K562 (cell line): ENCODE results near the gene TAAR8. TPM values are rescaled to one million over a fixed set of nuclear protein-coding genes. Genes with fewer than 3 reads are reported as not detected.

Experiments
- ATAC-seq: fragments of 200-7000 bp; cut with Tn5 transposase; 3 replicates; pipeline ENCODE4 v1.9.1; 2020; ENCODE audit warnings: moderate library complexity
- BruUV-seq: library from RNA; stranded (reverse); fragments of 400-500 nt; replicated peaks from 2 replicates; lab custom pipeline; 2021; lab: Mats Ljungman, UMichigan
- CTCF ChIA-PET: fragments of 300-600 bp; formaldehyde crosslinking; extraction: SDS; loops from one replicate; lab custom pipeline; 2021; ENCODE audit warnings: low intra/inter-chr PET ratio; lab: Yijun Ruan, JAX
- POLR2A ChIA-PET: fragments of 300-600, 350-650 bp; sonication (Branson Sonifier 250); formaldehyde crosslinking; extraction: SDS; loops from one replicate; lab custom pipeline; 2021; ENCODE audit warnings: antibody characterized with exemption, inconsistent platforms; lab: Yijun Ruan, JAX
- DNase-seq, 4 experiments: peaks; one replicate each; pipeline versions ENCODE4 v3.0.0 to v3.0.0-alpha.2; 2011 to 2018; ENCODE audit warnings: low spot score in 3 of 4, mixed read lengths in 3 of 4; ENCODE audit errors: extremely low read depth in 1 of 4
- FAIRE-seq: peaks from 2 replicates; lab custom pipeline; 2011; peaks lifted over from hg19 to GRCh38; lab: Jason Lieb, UNC
- H2AFZ ChIP-seq: 2 replicates; pipeline ENCODE4 v1.6.0; 2011; ENCODE audit warnings: low read depth, low read length, control low read depth, inconsistent platforms
- H3K27ac ChIP-seq: fragments of 200-600 bp; 3 replicates; pipeline ENCODE4 v1.8.0; 2011; ENCODE audit warnings: low read depth, mild to moderate bottlenecking, control low read depth, inconsistent platforms, low read length, moderate library complexity, mixed read lengths; ENCODE audit errors: extremely low read depth
- H3K27me3 ChIP-seq, 2 experiments: fragments of 300-600 bp in 1 of 2; 2 replicates in 1 of 2; 3 replicates in 1 of 2; pipeline versions ENCODE4 v1.6.0 to v1.8.0; 2011; ENCODE audit warnings: inconsistent platforms in 2 of 2, low read length in 2 of 2, mild to moderate bottlenecking in 1 of 2, mixed read lengths in 1 of 2, moderate library complexity in 1 of 2; ENCODE audit not compliant: control insufficient read depth in 2 of 2, insufficient read depth in 2 of 2
- H3K36me3 ChIP-seq: fragments of 300-600 bp; 3 replicates; pipeline ENCODE4 v1.8.0; 2011; ENCODE audit warnings: mild to moderate bottlenecking, low read length, inconsistent platforms; ENCODE audit not compliant: control insufficient read depth, insufficient read depth
- H3K4me1 ChIP-seq, 2 experiments: fragments of 200-600 bp in 1 of 2; replicated peaks in 1 of 2; 2 replicates in 1 of 2; 3 replicates in 1 of 2; pipeline versions ENCODE4 v1.5.1 to v1.8.0; 2011; ENCODE audit warnings: inconsistent platforms in 2 of 2, low read length in 2 of 2, mild to moderate bottlenecking in 1 of 2, mixed read lengths in 1 of 2, moderate library complexity in 1 of 2; ENCODE audit not compliant: control insufficient read depth in 2 of 2, insufficient read depth in 2 of 2
- H3K4me2 ChIP-seq: 2 replicates; pipeline ENCODE4 v1.6.1; 2011; ENCODE audit warnings: low read length, control low read depth, inconsistent platforms, mixed read lengths; ENCODE audit not compliant: insufficient read depth
- H3K4me3 ChIP-seq: fragments of 200-600 bp; sonication (generic), shearing (Covaris generic); 2 replicates; pipeline ENCODE4 v1.5.1; 2016; ENCODE audit warnings: control low read depth, inconsistent platforms
- H3K79me2 ChIP-seq: fragments of 200-600 bp; 3 replicates; pipeline ENCODE4 v1.8.0; 2011; ENCODE audit warnings: low read length, inconsistent platforms; ENCODE audit not compliant: control insufficient read depth, insufficient read depth
- H3K9ac ChIP-seq, 2 experiments: 2 replicates each; pipeline versions ENCODE4 v1.6.0 to v1.6.1; 2011; ENCODE audit warnings: low read depth in 2 of 2, low read length in 2 of 2, control low read depth in 1 of 2, inconsistent platforms in 1 of 2, mild to moderate bottlenecking in 1 of 2, mixed read lengths in 1 of 2; ENCODE audit not compliant: insufficient read depth in 1 of 2
- H3K9me1 ChIP-seq: one replicate; pipeline ENCODE4 v1.6.0; 2011; ENCODE audit warnings: inconsistent platforms, mild to moderate bottlenecking, low read length, moderate library complexity; ENCODE audit not compliant: control insufficient read depth, insufficient read depth
- H3K9me3 ChIP-seq: replicated peaks from 2 replicates; pipeline ENCODE4 v1.5.1; 2011; ENCODE audit warnings: low read depth, low read length, inconsistent platforms; ENCODE audit not compliant: control insufficient read depth, insufficient read depth
- H4K20me1 ChIP-seq: replicated peaks from 2 replicates; pipeline ENCODE4 v1.6.1; 2011; ENCODE audit warnings: low read length, inconsistent platforms, mixed read lengths; ENCODE audit not compliant: control insufficient read depth, insufficient read depth
- MECOM ChIP-seq: fragments of 250-450 bp; sonication (Bioruptor Pico); IDR thresholded peaks from 2 replicates; pipeline ENCODE4 v1.8.0; 2022; ENCODE audit warnings: inconsistent platforms
- MEF2D ChIP-seq: conservative IDR thresholded peaks from 2 replicates; pipeline ENCODE4 v1.6.1; 2016; ENCODE audit warnings: low read depth, missing genetic modification characterization, missing compliant biosample characterization
- NFXL1 ChIP-seq: fragments of 450-650 bp; formaldehyde crosslinking; IDR thresholded peaks from 2 replicates; pipeline ENCODE4 v1.4.0; 2021; ENCODE audit warnings: mild to moderate bottlenecking
- POLR2G ChIP-seq: fragments of 200-400 bp; formaldehyde crosslinking; IDR thresholded peaks from 2 replicates; pipeline ENCODE4 v1.6.1; 2017; ENCODE audit warnings: low read depth, mild to moderate bottlenecking, antibody characterized with exemption, low read length, moderate library complexity
- U2AF2 ChIP-seq: fragments of 200-400 bp; formaldehyde crosslinking; optimal IDR thresholded peaks from 2 replicates; pipeline ENCODE3; 2017; ENCODE audit warnings: low read depth, mild to moderate bottlenecking, low read length
- WGBS: fragments of 100-300 bp; shearing (Covaris generic); methylation state at CpG from one replicate; pipeline ENCODE4 v1.1.6; 2016; ENCODE audit warnings: low coverage, mixed read lengths; ENCODE audit not compliant: insufficient coverage; ENCODE audit errors: missing lambda C conversion rate; 5-methylcytosine and 5-hydroxymethylcytosine counted together
- in situ Hi-C: fragments of 300-500 bp; cut with MboI; formaldehyde crosslinking; loops from 4 replicates; pipeline ENCODE4 v1.15.0; 2018; ENCODE audit warnings: inconsistent platforms, mixed read lengths
- intact Hi-C: fragments of 100-400 bp; cut with micrococcal nuclease; formaldehyde crosslinking; loops from 2 replicates; pipeline ENCODE4 v1.14.2; 2022
- polyA plus RNA-seq, 8 experiments: library from polyadenylated mRNA; depleted of rRNA in 4 of 8; stranded (reverse) in 5 of 8; unstranded in 3 of 8; fragments of >200 nt; fragmentation: Nextera tagmentation in 2 of 8; fragmentation: Illumina TruSeq in 1 of 8; extraction: Ambion mirVana in 2 of 8; extraction: Trizol in 1 of 8; gene quantifications; 2 replicates each; pipeline versions ENCODE4 v1.2.1 to v1.2.3, GENCODE V29; 2011 to 2014; ENCODE audit warnings: inconsistent platforms in 1 of 8, missing spikeins in 1 of 8
- total RNA-seq, 7 experiments: library from RNA; depleted of rRNA in 6 of 7; stranded (reverse); fragments of >200 nt in 6 of 7; fragmentation: Illumina TruSeq in 2 of 7; extraction: Trizol in 2 of 7; gene quantifications; 2 replicates each; pipeline versions ENCODE4 v1.2.1 to v1.2.3, GENCODE V29; 2011 to 2021; ENCODE audit warnings: low replicate concordance in 1 of 7
- TF ChIP-seq, protein P1 (sequence below): fragments of 450-650 bp; IDR thresholded peaks from 2 replicates; pipeline ENCODE4 v1.6.1; 2016

TAAR8 gene
- total and polyA plus RNA-seq, 9 of the 15 experiments (the other 6 are each of a cell fraction or from before 2014, with no cell fraction given) = not detected

DNA sequence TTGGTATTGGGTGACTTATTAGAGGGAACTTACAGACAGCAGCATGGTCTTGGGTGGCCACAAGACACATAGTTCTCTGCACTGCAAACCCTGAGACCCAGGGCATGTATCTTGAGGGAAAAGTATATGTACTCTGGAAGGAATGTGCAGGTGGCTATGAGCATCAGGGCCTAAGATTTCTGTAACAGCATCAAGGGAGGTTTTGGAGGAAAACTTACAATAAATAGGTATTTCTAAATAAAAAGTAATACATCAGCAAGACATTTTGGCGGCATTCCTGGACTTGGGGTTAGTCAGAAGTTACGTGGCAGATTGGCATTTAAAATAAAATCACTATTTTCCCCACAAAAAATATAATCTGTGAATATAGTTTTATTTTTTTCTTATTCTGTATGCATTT lies 31.5 kb upstream of the TAAR8 start:
- Histone ChIP-seq H3K4me3 (no peak overlapping the region), H3K36me3 (no peaks in the 10 kb centered on the region), H3K27me3 (peaks cover 4 to 7% of the 10 kb centered on the region in 2 experiments; a peak in 4 of 5 replicates), H3K9me1 (no peaks in the 10 kb centered on the region), H3K27ac (no peak overlapping the region), H3K4me2 (no peak overlapping the region), H2AFZ (no peak overlapping the region), H3K79me2 (no peaks in the 10 kb centered on the region), H3K9ac (no peak overlapping the region), H3K4me1 (no peaks in the 10 kb centered on the region), H3K9me3 (no peaks in the 10 kb centered on the region), H4K20me1 (no peaks in the 10 kb centered on the region)
- DNase-seq (no peak), ATAC-seq (no peak), FAIRE-seq (no peak)
- BruUV-seq = no TSS peak
- CTCF ChIA-PET = no interaction called here
- POLR2A ChIA-PET = no interaction called here
- 0% methylated on average over 2 of the region's 2 CpGs for WGBS
- intact Hi-C loops = loop anchor here (10.0 kb wide), 1 partner anchor 1394 kb away; no protein-coding TSS in a partner anchor
- in situ Hi-C loops = loop anchor here (25.0 kb wide), 1 partner anchor 1566 kb away; no protein-coding TSS in a partner anchor
- TF ChIP-seq POLR2G (no peak), U2AF2 (no peak), MECOM (CRISPR knock-in tag) (no peak), MEF2D (tag) (no peak), NFXL1 (CRISPR knock-in tag) (no peak)
- TF ChIP-seq, protein P1, sequence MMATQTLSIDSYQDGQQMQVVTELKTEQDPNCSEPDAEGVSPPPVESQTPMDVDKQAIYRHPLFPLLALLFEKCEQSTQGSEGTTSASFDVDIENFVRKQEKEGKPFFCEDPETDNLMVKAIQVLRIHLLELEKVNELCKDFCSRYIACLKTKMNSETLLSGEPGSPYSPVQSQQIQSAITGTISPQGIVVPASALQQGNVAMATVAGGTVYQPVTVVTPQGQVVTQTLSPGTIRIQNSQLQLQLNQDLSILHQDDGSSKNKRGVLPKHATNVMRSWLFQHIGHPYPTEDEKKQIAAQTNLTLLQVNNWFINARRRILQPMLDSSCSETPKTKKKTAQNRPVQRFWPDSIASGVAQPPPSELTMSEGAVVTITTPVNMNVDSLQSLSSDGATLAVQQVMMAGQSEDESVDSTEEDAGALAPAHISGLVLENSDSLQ = no peak
